ENCODE measurements around the gene CHAT.

DNA sequence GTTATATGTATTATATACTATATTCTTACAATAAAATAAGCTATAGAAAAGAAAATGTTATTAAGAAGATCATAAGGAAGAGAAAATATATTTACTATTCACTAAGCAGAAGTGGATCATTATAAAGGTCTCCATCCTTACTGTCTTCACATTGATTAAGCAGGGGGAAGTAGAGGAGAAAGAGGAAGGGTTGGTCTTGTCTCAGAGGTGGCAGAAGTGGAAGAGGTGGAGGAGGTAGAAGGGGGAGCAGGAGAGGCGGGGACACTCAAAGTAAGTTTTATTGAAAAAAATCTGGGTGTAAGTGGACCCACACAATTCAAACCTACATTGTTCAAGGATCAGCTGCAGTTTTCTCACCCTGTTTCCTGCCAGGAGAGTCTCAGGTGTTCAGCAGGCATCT is 46.0 kb upstream of the CHAT start:
- TF ChIP-seq, protein P1, sequence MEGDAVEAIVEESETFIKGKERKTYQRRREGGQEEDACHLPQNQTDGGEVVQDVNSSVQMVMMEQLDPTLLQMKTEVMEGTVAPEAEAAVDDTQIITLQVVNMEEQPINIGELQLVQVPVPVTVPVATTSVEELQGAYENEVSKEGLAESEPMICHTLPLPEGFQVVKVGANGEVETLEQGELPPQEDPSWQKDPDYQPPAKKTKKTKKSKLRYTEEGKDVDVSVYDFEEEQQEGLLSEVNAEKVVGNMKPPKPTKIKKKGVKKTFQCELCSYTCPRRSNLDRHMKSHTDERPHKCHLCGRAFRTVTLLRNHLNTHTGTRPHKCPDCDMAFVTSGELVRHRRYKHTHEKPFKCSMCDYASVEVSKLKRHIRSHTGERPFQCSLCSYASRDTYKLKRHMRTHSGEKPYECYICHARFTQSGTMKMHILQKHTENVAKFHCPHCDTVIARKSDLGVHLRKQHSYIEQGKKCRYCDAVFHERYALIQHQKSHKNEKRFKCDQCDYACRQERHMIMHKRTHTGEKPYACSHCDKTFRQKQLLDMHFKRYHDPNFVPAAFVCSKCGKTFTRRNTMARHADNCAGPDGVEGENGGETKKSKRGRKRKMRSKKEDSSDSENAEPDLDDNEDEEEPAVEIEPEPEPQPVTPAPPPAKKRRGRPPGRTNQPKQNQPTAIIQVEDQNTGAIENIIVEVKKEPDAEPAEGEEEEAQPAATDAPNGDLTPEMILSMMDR (IDR thresholded peaks at IDR 0.05; ENCODE audit: insufficient read depth, low read length): no peak
- no peak for TF ChIP-seq GABPA (IDR thresholded peaks at IDR 0.05; ENCODE audit: low read depth)
- TF ChIP-seq, protein P2, sequence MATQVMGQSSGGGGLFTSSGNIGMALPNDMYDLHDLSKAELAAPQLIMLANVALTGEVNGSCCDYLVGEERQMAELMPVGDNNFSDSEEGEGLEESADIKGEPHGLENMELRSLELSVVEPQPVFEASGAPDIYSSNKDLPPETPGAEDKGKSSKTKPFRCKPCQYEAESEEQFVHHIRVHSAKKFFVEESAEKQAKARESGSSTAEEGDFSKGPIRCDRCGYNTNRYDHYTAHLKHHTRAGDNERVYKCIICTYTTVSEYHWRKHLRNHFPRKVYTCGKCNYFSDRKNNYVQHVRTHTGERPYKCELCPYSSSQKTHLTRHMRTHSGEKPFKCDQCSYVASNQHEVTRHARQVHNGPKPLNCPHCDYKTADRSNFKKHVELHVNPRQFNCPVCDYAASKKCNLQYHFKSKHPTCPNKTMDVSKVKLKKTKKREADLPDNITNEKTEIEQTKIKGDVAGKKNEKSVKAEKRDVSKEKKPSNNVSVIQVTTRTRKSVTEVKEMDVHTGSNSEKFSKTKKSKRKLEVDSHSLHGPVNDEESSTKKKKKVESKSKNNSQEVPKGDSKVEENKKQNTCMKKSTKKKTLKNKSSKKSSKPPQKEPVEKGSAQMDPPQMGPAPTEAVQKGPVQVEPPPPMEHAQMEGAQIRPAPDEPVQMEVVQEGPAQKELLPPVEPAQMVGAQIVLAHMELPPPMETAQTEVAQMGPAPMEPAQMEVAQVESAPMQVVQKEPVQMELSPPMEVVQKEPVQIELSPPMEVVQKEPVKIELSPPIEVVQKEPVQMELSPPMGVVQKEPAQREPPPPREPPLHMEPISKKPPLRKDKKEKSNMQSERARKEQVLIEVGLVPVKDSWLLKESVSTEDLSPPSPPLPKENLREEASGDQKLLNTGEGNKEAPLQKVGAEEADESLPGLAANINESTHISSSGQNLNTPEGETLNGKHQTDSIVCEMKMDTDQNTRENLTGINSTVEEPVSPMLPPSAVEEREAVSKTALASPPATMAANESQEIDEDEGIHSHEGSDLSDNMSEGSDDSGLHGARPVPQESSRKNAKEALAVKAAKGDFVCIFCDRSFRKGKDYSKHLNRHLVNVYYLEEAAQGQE (IDR thresholded peaks at IDR 0.05; ENCODE audit: insufficient replicate concordance, low read depth): no peak
- no peak for TF ChIP-seq POLR2AphosphoS5 (IDR thresholded peaks at IDR 0.05; ENCODE audit: low read depth)

Data from HL-60 (cell line).